HG03432 (cell line): ENCODE measurements around the gene TRERF1.

Experiments used
- ATAC-seq: cut with Tn5 transposase; IDR thresholded peaks from one replicate; pipeline ENCODE4 v1.9.1; 2021; ENCODE audit warnings: mild to moderate bottlenecking, moderate library complexity; ENCODE audit not compliant: unreplicated experiment

TRERF1 gene

DNA sequence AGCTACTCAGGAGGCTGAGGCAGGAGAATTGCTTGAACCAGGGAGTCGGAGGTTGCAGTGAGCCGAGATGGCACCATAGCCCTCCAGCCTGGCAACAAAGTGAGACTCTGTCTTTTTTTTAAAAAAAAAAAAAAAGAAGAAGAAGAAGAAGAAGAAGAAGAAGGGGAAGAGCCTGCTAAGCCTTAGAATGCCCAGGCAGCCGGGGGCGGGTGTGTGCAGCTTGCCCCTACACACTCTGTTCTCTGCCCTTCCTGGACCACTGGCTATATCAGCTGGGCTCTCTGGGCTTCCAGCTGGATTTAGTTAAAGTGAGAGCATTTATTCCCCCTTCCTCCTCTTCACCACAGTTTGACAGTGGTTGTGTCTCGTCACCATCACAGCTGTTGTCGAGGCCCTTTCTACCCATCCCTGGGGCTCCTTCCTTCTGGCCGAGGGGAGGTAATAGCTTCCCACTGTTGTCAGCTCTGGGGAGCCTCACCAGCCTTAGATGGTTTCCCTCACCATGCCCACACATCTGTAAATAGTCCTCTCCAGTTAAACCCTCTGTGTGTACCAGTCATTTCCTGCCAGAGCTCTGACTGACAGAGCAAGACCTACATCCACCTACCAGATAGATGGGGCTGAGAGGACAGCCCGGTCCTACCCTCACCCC lies 77.6 kb downstream of the TRERF1 start:
- no peak for ATAC-seq

DNA sequence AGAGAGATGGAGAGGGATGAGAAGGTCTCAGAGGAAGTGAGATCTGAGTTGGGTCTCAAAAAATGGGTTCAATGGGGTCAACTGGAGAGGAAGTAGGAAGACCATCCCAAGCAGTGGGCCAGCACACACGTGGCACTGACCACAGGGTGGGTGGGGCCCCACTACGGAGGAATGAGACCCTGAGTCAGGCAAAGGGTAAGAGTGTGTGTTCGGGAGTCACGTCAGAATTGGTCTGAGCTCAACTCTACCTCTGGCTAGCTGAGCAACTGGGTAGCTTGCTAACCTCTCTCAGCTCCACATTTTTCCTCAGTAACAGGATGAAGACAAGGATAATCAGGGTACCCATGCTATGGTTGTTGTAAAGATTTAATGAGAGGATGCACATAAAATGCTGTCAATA lies 79.0 kb downstream of the TRERF1 start:
- no peak for ATAC-seq

DNA sequence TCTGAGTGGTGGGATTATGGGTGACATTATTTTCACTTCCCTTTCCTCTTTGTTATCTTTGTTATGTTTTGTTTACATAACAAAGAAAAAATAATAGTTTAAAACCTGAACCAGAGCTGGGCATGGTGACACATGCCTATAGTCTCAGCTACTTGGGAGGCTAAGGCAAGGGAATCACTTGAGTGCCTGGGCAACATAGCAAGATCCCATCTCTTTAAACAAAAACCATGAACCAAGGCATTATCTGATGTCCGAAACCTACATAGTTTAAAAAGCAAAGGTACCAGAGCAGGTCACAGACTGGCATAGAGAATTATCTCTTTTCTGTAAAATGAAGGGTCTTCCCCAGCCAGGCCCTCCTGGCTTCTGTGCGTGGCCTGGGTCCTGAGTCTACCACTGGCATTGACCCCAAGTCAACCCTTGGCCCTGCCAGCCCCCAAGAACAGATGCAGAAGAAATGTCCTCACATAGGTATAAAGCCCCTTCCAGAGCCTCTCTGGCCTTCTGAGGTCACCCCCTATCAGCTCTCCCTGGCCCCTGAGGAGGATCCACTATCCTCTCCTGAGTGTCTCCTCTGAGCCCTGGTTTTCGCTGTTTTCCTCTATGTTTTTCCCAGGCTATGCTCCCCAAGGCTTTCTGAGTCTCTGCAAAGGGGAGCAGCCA lies 81.3 kb downstream of the TRERF1 start:
- ATAC-seq: no peak

DNA sequence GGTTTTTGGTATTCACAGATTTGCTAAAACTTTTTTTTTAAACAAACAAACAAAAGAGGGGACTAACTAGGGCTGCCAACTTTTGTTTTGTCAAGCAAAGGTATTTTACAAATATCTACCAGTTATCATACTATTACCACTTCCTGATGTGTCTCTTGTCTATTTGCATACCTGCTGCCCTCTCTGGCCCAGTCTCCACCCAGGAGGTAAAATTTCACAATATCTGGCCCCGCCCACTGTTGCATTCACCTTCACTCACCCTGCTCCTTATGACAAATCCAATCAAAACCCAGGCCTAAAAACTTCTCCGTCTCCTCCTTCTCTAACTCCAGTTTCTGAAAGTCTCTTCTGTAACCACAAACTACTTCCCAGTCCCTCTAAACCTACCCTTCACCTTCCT lies 82.2 kb downstream of the TRERF1 start:
- no peak for ATAC-seq

DNA sequence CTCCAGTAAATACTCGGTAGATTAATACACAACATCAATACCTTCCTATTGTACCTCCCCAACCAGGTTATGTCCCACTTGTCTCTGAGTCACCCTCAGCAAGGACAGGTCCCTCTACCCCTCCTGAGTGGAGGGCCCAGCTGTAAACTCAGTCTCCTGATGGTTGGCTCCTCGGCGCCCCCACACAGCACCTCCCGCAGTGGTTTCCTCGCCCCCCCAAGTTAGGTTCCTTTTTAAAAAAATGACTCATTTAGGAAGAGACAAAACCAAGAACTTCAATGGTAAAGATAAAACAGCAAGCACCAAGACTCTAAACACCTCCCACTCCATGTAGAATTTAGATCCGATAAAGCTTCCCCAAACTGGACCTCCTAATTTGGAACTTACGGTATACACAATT lies 83.5 kb downstream of the TRERF1 start:
- ATAC-seq: peak; percentile 25

DNA sequence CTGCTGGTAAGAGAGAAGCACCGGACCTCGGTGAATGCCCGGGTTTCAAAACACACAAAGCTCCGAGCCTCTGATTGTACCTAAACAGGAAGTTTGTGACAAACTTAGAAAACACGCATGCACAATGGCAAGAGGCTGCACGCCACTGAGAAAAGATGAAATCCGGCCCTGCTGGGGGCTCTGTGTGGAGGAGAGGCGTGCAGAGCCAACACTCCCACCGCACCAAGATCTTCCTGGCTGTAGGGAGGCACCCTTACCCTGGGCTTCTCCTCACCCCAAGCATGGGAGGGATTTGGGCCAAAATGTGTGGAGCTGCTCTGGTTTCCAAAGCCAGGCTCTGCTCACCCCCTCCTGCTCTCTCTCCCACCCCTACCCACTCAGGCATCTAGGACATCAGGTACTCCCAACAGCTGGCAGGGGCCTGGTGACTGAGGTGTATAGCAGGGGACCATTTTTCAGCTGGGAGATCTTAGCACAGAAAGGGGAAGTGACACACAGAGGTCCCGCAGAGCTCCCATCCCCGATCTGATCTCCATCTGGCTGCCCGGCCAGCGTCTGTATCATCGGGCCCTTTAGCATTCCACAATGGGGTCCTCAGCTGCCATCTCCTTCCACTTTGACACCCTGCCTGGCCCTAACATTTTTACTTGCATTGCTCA lies 84.2 kb downstream of the TRERF1 start:
- peak; percentile 73 for ATAC-seq

DNA sequence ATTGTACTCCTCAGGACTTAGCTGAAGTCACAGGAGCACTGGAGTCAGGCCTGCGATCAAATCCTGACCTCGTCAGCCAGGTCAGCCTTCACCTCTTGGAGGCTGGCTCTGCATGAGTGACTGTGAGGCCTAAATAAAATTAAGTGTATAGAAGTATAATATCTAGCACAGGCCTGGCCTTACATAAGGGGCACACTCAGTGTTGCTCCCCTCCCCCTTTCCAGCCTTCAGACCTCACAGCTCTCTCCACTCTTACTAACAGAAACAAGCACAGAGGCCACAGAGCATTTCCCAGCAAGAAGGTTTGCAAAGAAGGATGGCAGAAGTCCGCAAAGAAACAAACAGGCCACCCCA lies 84.8 kb downstream of the TRERF1 start:
- ATAC-seq: peak; percentile 15

DNA sequence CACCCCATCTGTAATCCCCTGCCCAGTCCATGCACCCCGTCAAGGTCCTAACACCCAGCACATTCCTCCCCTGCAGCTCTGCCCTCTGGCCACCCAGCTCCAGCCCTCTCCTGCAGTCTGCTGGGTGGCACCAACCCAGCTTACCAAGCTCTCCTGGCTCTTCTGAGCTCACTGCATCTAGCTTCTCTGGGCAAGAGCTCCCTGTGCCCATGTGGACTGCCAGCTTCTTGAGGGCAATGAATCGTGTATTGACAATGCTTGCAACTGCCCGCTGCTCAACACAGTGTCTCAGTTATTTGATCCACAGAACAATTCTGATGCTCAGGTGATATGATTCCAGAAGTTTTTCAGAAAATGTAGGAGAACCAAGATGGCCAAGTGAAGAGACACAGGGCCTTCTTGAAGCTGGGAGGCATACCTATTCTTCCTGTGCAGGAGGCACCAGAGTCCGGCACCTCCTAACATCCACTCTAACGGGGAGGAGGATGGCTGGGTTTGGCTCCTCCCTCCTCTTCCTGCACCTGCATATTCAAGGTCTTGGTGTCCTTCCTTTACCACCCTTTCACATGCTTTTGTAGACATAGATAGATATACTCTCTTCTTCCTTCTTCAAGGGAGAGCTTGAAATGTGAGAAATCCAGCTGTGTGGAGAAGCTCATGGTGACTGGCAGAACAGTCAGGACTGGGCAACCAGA lies 85.6 kb downstream of the TRERF1 start:
- no peak for ATAC-seq

DNA sequence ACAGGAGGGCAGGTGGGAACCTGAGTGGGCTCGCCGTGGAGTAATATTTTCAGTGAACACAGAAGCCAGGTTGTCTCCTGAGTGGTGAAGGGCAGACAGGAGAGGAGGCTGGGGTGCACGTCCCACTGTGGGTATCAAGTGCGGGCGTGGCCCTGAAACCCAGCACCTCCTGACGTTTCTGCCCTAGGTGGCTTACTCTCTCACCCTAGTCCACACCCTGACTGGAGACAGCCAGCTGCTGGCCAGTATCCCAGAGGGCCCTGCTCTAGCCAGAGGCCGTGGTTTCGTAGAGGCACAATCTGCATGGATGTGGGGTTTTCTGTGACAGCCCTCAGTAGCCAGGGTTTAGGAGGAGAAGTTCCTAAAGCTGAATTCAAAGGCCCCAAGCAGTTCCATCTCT lies 86.7 kb downstream of the TRERF1 start:
- no peak for ATAC-seq

DNA sequence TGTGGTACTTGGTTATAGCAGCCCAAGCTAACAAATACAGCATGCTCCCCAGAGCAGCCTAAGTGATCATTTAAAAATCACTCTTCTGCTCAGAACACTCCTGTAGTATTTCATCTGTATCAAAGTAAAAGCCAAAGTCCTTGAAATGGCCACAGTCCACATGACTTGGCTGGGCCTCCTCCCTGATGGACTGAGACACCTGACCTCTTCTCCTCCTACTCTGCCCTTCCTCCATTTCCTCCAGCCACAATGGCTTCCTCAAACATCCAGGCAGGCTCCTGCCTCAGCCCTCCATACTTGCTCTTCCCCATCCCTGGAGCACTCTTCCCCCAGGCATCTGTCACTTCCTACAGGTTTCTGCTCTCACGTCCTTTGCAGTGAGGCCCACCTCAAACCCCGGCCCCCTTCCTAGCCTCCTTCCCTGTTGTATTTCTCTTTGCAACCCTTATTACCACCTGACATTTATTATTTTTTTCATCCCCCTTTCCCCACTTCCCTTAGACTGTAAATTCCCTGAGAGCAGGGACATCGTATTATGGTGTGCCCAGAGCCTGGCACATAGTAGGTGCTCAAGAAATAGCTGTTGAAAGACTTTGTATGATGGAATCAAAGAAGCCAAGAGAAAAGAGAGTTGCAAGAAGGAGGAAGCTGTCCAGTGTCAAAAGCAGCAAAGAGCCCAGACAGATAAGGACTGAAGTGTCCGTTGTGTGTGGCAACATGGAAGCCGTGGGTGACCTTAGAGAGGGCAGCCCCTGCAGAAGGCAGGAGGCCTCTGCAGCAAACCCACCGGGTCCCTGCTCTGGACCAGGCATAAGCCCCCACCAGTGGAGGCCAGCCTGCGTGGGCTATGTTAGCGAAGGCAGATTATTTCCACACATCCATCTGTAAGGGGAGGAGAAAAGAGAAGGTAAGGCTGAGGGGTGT lies 87.5 kb downstream of the TRERF1 start:
- ATAC-seq: no peak

DNA sequence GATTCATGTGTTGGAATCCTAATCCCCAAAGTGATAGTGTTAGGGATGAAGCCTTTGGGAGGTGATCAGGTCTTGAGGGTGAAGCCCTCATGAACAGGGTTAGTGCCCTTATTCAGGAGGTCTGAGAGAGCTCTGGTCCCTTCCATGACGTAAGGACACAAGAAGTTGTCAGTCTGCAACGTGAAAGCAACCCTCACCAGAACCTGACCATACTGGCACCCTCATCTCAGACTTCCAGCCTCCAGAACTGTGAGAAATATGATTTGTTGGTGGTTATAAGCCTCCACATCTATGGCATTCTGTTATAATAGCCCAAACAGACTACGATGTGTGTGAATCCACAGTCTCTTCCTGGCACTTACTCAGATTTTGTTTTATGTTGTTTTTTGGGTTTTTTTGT lies 90.7 kb downstream of the TRERF1 start:
- no peak for ATAC-seq

DNA sequence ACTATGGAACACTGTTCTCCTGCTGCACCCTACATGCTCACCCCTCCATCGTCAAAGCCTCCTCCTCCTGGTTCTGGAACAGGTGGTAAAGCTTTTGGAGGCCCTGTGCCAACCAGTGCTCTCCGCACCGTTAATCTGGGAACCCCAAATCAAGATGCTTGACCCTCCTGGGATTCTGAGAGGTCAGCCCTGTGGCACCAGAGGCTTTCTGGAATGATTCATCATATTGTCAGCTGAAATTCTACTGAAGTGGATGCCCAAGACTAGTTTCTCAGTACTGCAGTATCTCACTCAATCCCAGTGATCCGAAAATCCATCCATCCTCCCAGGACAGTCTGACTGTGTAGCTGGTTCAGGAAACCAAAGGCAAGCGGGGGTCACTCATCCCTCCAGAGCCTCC lies 92.7 kb downstream of the TRERF1 start:
- no peak for ATAC-seq

DNA sequence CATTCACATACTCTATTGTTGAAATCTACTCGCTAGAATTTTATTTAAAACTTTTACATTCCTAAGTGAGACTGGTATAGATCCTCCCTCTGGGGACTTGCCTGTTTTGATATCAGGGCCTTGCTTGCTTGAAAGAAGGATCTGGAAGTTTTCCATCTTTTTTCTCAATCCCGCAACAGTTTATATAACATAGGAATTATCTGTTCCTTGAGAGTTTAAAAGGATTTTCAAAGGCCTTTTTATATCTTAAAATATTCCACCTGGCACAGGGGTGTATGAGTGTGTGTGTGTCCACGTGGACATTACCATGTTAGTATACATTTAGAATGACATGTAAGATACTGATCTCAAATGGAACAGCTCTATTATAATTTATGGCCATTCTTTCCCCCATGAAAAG lies 96.3 kb downstream of the TRERF1 start:
- ATAC-seq: no peak

DNA sequence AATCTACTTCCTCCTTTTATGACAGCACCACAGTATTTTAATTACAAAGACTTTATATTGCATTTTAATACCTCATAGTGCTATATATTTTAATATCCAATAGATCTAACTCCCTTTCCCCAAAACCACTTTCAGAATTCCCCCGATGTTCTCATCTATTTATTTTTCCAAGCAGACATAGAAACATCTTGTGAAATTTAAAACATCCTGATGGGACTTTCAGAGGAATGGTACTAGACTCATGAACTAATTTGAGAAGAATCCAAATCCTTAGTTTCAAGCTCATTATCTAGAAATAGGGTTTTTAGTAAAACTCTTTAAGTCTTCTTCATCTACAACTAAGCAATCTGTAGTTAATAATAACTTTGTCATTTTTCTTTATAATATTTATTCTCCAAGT lies 97.0 kb downstream of the TRERF1 start:
- no peak for ATAC-seq

DNA sequence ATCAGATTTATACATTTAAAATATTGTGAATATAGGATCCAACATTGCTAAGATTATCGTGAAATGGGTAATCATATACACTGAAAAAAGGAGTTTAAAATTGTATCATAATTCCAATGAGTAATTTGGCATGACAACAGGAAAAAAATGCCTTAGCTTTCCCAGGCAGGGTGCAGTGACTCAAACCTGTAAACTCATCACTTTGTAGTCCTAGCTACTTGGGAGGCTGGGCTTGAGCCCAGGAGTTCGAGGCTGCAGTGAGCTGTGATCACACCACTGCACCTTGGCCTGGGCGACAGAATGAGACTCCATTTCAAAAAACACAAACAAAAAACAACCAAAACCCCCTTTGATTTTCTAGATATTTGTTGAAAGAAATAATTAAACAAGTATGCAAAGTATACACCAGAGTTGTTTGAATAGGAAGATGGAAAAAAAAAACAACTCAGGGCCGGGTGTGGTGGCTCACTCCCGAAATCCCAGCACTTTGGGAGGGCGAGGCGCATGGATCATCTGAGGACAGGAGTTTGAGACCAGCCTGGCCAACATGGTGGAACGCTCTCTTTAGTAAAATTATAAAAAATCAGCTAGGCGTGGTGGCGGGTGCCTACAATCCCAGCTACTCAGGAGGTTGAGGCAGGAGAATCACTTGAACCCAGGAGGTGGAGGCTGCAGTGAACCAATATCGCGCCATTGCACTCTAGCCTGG lies 98.7 kb downstream of the TRERF1 start:
- no peak for ATAC-seq

DNA sequence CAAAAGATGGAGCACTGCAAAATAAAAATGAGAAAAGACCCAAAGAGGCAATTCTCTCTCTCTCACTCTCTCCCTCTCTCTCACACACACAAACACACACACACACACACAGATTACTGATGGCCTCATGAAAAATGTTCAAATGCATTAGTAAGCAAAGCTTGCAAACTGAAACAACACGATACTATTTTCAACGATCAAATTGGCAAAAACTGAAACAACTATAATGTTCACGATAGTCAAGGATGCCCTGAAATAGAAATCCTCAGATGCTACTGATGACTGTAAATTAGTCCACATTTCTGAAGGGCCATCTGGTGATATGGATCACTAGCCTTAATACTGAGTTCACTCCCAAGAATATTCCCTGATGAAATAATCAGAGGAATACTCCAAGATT lies 100.8 kb downstream of the TRERF1 start:
- ATAC-seq: no peak

DNA sequence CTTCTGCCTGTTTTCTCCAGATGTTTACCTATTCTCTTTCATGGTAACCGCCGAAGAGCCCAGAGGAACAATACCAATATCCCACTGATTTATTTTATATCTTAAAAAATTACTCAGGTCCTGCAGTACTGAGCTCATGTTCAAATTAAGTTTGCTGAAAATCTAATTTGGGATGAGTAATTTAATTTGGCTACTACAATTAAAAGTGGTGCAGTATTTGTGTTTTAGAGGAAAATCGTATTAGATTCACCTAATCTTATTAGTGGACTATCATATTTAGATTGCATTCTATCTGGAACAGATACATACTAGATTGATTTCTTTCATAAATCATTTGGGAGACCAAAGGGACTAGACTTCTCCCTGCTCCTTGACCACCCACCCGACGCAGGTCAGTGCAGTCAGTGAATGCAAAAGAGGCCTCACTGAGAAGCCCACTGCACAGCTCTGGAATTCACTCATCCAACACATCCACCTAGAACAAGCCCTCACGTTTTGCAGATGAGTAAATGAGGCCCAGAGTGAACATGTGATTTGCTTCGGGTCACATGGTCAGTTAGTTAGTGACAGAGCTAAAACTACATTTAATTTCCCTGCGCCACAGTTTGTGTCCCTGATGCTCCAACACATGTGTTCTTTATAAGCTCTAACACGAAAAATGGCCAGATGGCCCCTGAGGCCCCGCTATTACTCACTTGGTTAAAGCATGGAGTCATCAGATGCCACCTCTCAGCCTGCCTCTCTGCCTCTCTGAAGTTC lies 101.8 kb downstream of the TRERF1 start:
- no peak for ATAC-seq

DNA sequence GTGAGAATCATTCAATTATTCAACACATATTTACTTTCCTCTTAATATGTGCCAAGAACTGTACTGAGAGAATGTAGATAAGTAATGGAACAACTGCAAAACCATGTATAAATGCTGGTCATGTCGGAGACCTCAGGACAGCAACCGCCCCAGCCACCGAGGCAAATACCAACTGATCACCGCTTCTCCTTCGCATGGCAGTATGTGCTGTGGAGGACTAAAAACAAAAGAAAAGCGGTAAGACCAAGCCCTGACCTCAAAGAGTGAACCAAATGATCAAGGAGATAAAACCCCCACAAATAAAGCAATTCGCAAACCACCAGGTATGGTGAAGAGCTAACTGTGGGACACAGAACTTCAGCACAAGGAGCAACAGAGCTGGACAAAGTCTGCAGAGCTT lies 104.3 kb downstream of the TRERF1 start:
- no peak for ATAC-seq

DNA sequence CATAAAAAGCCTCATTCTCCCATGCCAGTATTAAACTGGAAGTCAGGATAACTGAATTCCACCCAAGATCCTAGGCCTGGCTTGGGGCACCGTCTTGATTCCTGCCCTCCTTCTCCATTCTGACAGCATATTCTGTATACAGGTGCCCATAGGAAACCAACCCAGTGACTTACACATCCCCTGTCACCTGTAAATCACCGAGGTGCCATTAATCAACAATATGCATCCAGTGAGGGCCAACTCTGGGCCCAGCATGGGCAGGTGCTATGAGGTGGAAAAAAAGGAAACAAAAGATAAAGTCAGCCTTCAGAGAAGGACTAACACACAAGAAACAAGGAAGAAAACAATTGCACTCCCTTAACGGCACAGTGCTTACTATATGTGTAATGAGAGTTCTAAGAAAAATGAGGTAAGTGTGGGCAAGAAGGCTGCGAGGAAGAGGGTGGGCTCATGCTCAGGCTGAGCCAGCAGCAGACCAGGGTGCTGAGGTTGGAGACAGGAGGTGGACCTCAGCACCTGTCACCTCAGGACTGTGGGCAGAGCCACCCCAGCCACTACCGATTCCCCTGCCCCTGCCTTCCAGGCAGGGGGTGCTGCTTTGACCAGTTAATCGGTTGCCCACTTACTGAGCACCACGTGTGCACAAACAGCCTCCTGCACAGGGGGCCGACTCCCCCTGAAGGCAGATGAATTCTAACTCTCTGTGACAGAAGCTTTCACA lies 105.9 kb downstream of the TRERF1 start:
- no peak for ATAC-seq
